ENCODE data around the gene CNOT6L.

CNOT6L gene

DNA sequence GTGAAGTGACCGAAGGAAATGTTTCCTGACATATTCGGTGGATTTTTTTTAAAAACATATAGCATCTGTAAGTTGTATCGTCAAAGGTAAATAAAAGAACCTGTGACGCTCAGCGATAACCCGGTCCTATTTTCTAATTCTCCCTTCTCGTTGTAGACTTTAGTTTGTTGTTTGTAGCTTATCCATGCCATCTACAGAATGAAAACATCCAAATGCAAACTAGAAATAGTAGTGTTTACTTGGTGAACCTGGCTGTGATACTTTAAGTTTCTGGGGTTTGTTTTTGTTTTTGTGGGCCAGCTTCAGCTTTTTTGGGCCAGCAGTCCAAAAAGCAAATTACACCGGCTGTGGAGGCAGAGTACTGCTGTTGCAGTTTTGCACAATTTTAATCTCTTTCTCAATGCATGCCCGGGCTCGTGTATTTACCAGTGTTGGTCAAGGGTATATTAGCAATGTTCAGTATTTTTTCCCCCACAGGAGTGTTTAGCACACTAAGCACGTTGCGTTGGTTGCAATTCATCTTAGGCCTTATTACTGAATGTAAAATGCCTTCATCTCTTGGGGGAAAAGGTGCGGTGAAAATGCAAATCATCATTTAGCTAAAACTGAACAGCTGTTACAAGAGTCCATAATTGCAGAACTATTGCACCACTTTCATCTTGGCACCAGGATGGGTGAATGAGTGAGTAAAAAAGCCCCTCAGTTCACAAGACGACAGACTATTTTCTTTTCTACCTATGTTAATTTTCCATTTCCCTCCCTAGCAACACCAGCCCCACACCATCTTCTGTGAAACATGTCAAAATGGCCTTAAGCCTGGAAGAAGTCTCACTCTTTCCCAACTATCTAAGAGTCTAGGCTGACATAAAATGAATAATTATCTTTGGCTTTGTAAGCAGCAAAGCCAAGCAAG lies 1.7 kb upstream of the CNOT6L start:
- H3K4me3 ChIP-seq (ENCODE audit: low read depth, low read length), result peak overlapping the region; percentile 74
- TF ChIP-seq, protein P1, sequence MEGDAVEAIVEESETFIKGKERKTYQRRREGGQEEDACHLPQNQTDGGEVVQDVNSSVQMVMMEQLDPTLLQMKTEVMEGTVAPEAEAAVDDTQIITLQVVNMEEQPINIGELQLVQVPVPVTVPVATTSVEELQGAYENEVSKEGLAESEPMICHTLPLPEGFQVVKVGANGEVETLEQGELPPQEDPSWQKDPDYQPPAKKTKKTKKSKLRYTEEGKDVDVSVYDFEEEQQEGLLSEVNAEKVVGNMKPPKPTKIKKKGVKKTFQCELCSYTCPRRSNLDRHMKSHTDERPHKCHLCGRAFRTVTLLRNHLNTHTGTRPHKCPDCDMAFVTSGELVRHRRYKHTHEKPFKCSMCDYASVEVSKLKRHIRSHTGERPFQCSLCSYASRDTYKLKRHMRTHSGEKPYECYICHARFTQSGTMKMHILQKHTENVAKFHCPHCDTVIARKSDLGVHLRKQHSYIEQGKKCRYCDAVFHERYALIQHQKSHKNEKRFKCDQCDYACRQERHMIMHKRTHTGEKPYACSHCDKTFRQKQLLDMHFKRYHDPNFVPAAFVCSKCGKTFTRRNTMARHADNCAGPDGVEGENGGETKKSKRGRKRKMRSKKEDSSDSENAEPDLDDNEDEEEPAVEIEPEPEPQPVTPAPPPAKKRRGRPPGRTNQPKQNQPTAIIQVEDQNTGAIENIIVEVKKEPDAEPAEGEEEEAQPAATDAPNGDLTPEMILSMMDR (IDR thresholded peaks at IDR 0.05; ENCODE audit: low read depth, low read length, missing control alignments), result no peak
- DNase-seq (ENCODE audit: low read depth), result no peak

GRCh38 chr4:77819843-77820648 lies 878 bp upstream of the CNOT6L start:
- peak; percentile 62 for DNase-seq (ENCODE audit: low read depth)
- peak overlapping the region; percentile 74 for H3K4me3 ChIP-seq (ENCODE audit: low read depth, low read length)
- TF ChIP-seq, protein P1 (IDR thresholded peaks at IDR 0.05; ENCODE audit: low read depth, low read length, missing control alignments), result no peak

DNA sequence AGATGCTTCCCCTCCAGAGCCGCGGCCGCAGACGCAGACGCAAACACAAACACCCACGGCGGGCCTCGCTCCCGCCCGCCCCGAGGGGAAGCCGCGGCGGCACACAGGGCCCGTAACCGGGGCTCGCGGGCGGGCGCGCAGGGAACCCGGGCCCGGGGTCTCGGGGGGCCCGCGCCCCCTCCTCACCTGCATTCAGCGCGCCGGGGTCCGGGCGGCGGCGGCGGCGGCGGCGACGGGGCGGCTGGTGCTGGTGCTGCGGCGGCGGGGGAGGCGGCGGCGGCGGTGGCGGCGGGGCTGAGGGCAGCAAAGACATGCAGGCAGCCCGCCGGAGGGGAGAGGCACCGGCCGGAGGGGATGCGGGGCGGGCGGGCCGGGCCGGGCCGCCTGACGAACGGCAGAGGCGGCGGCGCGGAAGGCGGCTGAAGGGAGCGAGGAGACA lies 255 bp upstream of the CNOT6L start:
- TF ChIP-seq, protein P1 (IDR thresholded peaks at IDR 0.05; ENCODE audit: low read depth, low read length, missing control alignments), result no peak
- peak overlapping the region; percentile 74 for H3K4me3 ChIP-seq (ENCODE audit: low read depth, low read length)
- DNase-seq (ENCODE audit: low read depth), result no peak

DNA sequence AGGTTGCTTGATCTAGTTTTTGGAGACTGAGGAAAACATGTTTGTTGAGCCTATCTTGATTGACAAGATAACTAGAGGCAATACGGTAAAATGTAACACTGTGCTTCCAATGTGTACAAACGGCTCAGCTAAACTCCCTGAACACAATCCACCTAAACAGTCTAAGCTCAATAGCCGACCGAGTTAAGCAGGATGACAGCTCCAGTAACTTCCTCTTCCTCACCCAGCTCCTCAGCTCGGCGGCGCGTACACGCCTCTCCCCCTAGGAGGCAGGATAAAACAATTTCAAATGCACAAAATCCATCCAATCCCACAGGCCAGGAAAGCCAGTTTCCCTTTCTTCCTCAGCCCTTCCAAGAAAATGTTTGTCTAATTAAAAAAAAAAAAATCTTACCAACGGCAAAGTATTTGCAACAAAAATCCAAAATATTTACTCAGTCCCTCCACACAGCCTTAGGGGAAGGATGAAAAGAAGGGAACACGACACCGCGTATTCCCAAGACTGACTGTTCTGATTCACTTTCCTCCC lies 1.0 kb downstream of the CNOT6L start:
- TF ChIP-seq, protein P1 (IDR thresholded peaks at IDR 0.05; ENCODE audit: low read depth, low read length, missing control alignments), result peak; percentile 32
- DNase-seq (ENCODE audit: low read depth), result no peak
- H3K4me3 ChIP-seq (ENCODE audit: low read depth, low read length), result peak overlapping the region; percentile 74

DNA sequence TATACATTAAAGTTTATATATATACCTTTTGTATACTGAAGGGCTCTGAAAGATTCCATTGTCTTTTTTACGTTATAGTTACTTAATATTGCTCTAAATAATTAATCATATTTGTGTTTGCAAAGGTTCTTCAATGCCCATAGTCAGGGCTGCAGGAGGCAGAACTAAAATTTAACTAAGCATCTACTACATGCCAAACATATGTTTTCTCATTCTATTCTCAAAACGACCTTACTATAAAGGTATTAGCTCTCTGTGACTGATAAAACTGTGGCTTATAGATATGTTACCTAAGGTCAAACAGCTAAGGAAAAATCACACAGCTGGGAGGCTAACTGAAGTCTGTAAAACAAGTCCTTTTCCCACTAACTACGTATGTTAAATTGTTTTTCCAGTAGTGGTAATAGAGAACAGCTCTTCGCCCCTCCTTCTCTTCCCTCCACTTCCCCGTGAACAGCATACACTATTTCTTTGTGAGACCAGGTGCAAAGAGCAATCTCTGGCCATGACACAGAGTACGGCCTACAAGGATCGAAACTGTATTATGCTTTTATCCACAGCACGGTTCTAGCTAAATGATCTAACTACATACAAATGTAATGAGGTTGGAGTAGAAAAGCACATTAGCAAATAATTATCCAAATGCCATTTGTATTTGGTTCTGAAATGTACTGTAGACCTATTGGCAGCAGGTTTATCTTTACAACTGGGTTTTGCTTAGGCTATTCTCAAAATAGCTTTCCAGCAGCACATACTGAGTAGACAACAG lies 1.7 kb downstream of the CNOT6L start:
- TF ChIP-seq, protein P1 (IDR thresholded peaks at IDR 0.05; ENCODE audit: low read depth, low read length, missing control alignments), result no peak
- no peak for DNase-seq (ENCODE audit: low read depth)
- H3K4me3 ChIP-seq (ENCODE audit: low read depth, low read length), result peak overlapping the region; percentile 74

DNA sequence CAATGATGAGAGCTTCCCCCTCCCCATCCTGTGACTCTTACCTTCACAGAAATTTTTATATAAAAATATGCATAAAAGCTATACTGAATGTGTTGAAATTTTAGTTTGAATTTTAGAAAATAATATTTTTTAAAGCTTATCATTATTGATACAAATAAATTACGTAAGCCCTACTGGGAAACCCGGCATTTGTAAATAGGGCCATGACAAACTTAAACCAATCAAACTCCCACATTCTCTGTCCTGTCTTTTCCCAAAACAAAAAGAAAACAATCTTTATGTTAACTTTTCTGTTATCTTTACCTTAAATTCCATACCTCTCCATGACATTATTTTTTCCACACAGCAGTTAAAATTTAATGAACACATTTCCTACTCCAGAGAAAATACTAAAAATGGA lies 2.6 kb downstream of the CNOT6L start:
- TF ChIP-seq, protein P1 (IDR thresholded peaks at IDR 0.05; ENCODE audit: low read depth, low read length, missing control alignments), result no peak
- H3K4me3 ChIP-seq (ENCODE audit: low read depth, low read length), result no peak overlapping the region
- no peak for DNase-seq (ENCODE audit: low read depth)

Measured in GM12864 (cell line).